ENCODE results near the gene PRKCQ. TPM values are rescaled to one million over a fixed set of nuclear protein-coding genes. Genes with fewer than 3 reads are reported as not detected.

The PRKCQ gene
- total and polyA plus RNA-seq, 2 of the 4 experiments (the other 2 are of a cell fraction), result under 0.01 to 0.03 TPM

GRCh38 chr10:6398399-6398798, 181.7 kb downstream of the PRKCQ start (continued):
- TF ChIP-seq NFE2L2 (IDR thresholded peaks at IDR 0.05; ENCODE audit: low read depth, low read length), result no peak

- Histone ChIP-seq H3K4me3 (ENCODE audit: insufficient read depth, low read depth, low read length) (no peak overlapping the region), H3K27me3 (ENCODE audit: control insufficient read depth, insufficient read depth, low read length) (no peaks in the 10 kb centered on the region), H3K56ac (ENCODE audit: extremely low read depth, insufficient read depth, low read length) (no peak overlapping the region), H3K4ac (ENCODE audit: low read depth, low read length) (no peak overlapping the region), H2AK5ac (ENCODE audit: low read depth, low read length) (no peak overlapping the region), H3K18ac (ENCODE audit: low read depth, low read length) (peak overlapping the region; percentile 16; the same call in 1 of the 2 replicates), H2BK20ac (ENCODE audit: low read depth, low read length) (0 out of 2 replicates have a peak overlapping the region, but pooled peaks have one; percentile 50), H2AFZ (replicated peaks; ENCODE audit: low read length, poor library complexity) (no peak overlapping the region), H2BK15ac (ENCODE audit: low read depth, low read length) (no peak overlapping the region), H3K27ac (ENCODE audit: insufficient read depth, low read length) (peak overlapping the region; percentile 48; the same call in 1 of the 2 replicates), H2BK5ac (ENCODE audit: low read depth, low read length, poor library complexity, severe bottlenecking) (peak overlapping the region; percentile 76), H2BK120ac (ENCODE audit: low read depth, low read length) (peak overlapping the region; percentile 64; the same call in 1 of the 2 replicates), H3K4me2 (ENCODE audit: low read depth, low read length) (peak overlapping the region; percentile 2; the same call in 1 of the 2 replicates), H3K79me1 (ENCODE audit: low read depth in 1 of 2, low read length in 2 of 2) (peaks cover 4 to 11% of the 10 kb centered on the region in 2 experiments), H3K9ac (ENCODE audit: low read depth, low read length) (no peak overlapping the region), H3K9me1 (ENCODE audit: insufficient read depth, low read length) (peaks cover 19% of the 10 kb centered on the region), H4K8ac (ENCODE audit: low read depth in 2 of 2, low read length in 2 of 2) (no peak overlapping the region; a peak in 1 of 4 replicates), H4K91ac (ENCODE audit: insufficient read depth, low read depth, low read length) (no peak overlapping the region), H3K14ac (replicated peaks; ENCODE audit: low read depth, low read length) (no peak overlapping the region), H4K5ac (ENCODE audit: low read depth, low read length) (no peak overlapping the region), H4K20me1 (ENCODE audit: insufficient read depth, low read length) (no peaks in the 10 kb centered on the region), H3K36me3 (ENCODE audit: control insufficient read depth, insufficient read depth, low read length) (no peaks in the 10 kb centered on the region), H3K9me3 (ENCODE audit: control insufficient read depth, insufficient read depth, low read length) (no peaks in the 10 kb centered on the region), H3K23ac (ENCODE audit: low read depth, low read length) (no peak overlapping the region), H2AK9ac (replicated peaks; ENCODE audit: low read depth, low read length, poor library complexity) (no peak overlapping the region), H3K4me1 (ENCODE audit: control insufficient read depth, insufficient read depth, low read length) (peaks cover 21% of the 10 kb centered on the region)
- dilution Hi-C loops (cut with HindIII; ENCODE audit: low sequenced_read_pairs, unreplicated experiment), result no loop called here
- no TSS peak for BruUV-seq (replicated peaks)
- 83% methylated on average over 1 of the region's 4 CpGs; no CpG with 5 or more reads in 1 of the 2 experiments for WGBS, 2 experiments (ENCODE audit: extremely low coverage in 2 of 2, insufficient read length in 1 of 2)
- DNase-seq (peak; percentile 85), ATAC-seq (ENCODE audit: low read depth) (peak; percentile 10)
- in situ Hi-C loops (cut with MboI; ENCODE audit: low sequenced_read_pairs), result loop anchor here (10.0 kb wide), 1 partner anchor 172 kb away; no protein-coding TSS in a partner anchor
- intact Hi-C loops (cut with micrococcal nuclease), result loop anchor here (10.0 kb wide), 1 partner anchor 152 kb away; no protein-coding TSS in a partner anchor
- CTCF ChIA-PET, result interaction anchor here (1.0 to 2.0 kb wide), 2 partner anchors 194 to 310 kb away, joined by 3 to 6 read pairs; partner anchors contain the start of gene PFKFB3
- POLR2A ChIA-PET (ENCODE audit: unreplicated experiment), result interaction anchor here (0.7 kb wide), 1 partner anchor 326 kb away, joined by 5 read pairs; no protein-coding TSS in a partner anchor
- no peak for TF ChIP-seq ELK1 (IDR thresholded peaks at IDR 0.05; ENCODE audit: borderline replicate concordance, low read depth, low read length)
- peak; percentile 75; the same call in 1 of the 2 replicates for TF ChIP-seq NFE2L2 (IDR thresholded peaks at IDR 0.05; ENCODE audit: low read depth, low read length)
- no peak for TF ChIP-seq RCOR1 (IDR thresholded peaks at IDR 0.05; ENCODE audit: insufficient replicate concordance, low read length)
- no peak for TF ChIP-seq RAD21 (IDR thresholded peaks at IDR 0.05; ENCODE audit: low read length)
- no peak for TF ChIP-seq FOS (IDR thresholded peaks at IDR 0.05; ENCODE audit: low read depth, low read length)
- TF ChIP-seq CEBPB (IDR thresholded peaks at IDR 0.05; ENCODE audit: low read depth, low read length), result peak; percentile 75
- peak; percentile 20; the same call in 1 of the 2 replicates for TF ChIP-seq BHLHE40 (IDR thresholded peaks at IDR 0.05; ENCODE audit: low read depth, low read length)
Observed at GRCh38 chr10:6396652-6397051, 183.4 kb downstream of the PRKCQ start.
